ACC112 (cell line): Measurements from ENCODE around the gene PRR14.

Experiments used
- H2AFZ ChIP-seq: fragments of 200-600 bp; sonication (generic); one replicate; pipeline ENCODE4 v1.6.0; 2017; ENCODE audit warnings: antibody characterized with exemption, low read length; ENCODE audit not compliant: unreplicated experiment
- H3K27ac ChIP-seq: fragments of 200-600 bp; sonication (generic); 2 replicates; pipeline ENCODE4 v1.5.1; 2014; ENCODE audit warnings: low read depth, mild to moderate bottlenecking, antibody characterized with exemption, low read length, moderate library complexity
- H3K27me3 ChIP-seq: fragments of 200-600 bp; sonication (generic); 2 replicates; pipeline ENCODE4 v1.6.1; 2014; ENCODE audit warnings: mild to moderate bottlenecking, antibody characterized with exemption, low read length, moderate library complexity, mixed read lengths; ENCODE audit not compliant: insufficient read depth
- H3K36me3 ChIP-seq: fragments of 200-600 bp; sonication (generic); 2 replicates; pipeline ENCODE4 v1.6.1; 2016; ENCODE audit warnings: mild to moderate bottlenecking, antibody characterized with exemption, low read length, moderate library complexity, mixed read lengths; ENCODE audit not compliant: insufficient read depth
- H3K4me1 ChIP-seq: fragments of 200-600 bp; sonication (generic); one replicate; pipeline ENCODE4 v1.6.1; 2016; ENCODE audit warnings: low read length, mixed read lengths; ENCODE audit not compliant: insufficient read depth, unreplicated experiment, control insufficient read depth
- H3K4me3 ChIP-seq: fragments of 200-600 bp; sonication (generic); 2 replicates; pipeline ENCODE4 v1.5.1; 2014; ENCODE audit warnings: mild to moderate bottlenecking, low read depth, low read length
- H3K79me2 ChIP-seq: fragments of 200-600 bp; sonication (generic); one replicate; pipeline ENCODE4 v1.6.0; 2016; ENCODE audit warnings: low read length; ENCODE audit not compliant: control insufficient read depth, unreplicated experiment, insufficient read depth

Gene PRR14

DNA sequence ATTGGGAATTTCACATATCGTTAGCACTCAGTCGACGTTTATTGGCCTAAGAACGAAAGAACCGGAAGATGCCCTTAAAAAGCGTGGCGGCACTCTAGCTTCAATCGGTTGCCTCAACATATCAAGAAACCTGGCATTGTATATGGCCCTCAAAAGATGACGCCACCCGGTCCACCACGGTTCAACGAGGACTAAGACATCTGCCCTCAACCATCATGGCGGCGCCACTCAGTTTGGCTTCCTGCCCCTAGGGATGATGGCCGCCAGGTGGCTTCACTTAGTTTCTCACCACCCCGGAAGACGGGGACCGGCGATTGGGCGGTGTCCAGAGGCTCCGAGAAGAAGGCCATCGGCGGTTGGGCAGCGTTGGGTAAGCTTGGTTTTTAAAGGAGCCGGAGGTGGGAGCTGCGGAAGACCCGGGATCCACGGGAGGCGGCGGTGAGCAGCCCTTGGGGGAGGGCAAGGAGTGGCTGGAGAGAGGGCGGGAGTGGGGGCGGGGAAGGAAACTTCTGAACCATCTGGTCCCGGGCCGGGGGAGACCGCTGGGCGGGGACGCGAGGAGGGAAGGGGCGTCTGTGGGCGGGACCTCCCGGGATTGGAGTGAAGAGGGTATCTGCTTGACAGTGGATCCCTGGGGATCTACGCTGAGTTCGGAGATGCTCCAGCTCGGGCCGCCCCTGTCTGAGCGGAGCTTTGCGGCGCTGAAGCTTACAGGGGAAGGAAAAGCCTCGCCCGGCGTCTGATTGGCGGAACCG, at the start of gene PRR14:
TSS of gene PRR14 (plus strand) at position 592 of the 755 bp plus-strand sequence. CDS start 686 bp downstream, outside the sequence.
- H2AFZ ChIP-seq: peak within 1 kb of the TSS; percentile 100
- peak within 1 kb of the TSS; percentile 78 for H3K27ac ChIP-seq

DNA sequence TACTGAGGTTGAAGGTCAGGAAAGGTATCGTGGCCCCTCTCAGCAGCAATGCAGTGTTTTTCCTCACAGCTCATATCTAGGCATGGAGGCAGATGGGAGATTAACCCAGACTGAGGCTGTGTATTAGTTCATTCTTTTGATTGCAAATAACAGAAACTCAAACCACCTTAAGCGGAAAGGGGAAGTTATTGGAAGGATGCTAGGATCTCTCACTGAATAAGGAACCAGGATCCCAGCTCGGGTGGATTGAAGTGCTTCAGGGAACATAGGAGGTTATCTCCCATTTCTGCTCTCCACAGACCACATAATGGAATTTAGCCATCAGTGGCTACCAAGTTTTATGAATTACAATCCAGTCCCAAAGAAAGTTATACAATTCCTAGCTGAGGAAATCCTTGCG, 48.8 kb upstream of the PRR14 start:
- peaks cover 8% of the 10 kb centered on the region for H3K4me1 ChIP-seq
- H3K27ac ChIP-seq: no peak overlapping the region
- H3K4me3 ChIP-seq: no peak overlapping the region
- no peaks in the 10 kb centered on the region for H3K79me2 ChIP-seq
- no peaks in the 10 kb centered on the region for H3K27me3 ChIP-seq
- H2AFZ ChIP-seq: no peak overlapping the region
- peaks cover 4% of the 10 kb centered on the region; the same call in 1 of the 2 replicates for H3K36me3 ChIP-seq

More for the DNA sequence above, at the start of gene PRR14:
- Histone ChIP-seq H3K4me3 (peak within 1 kb of the TSS; percentile 100), H3K36me3 (no peaks in the 10 kb centered on the region; the same call in 1 of the 2 replicates), H3K79me2 (peaks cover 8% of the 10 kb centered on the region), H3K27me3 (no peaks in the 10 kb centered on the region), H3K4me1 (peaks cover 6% of the 10 kb centered on the region)

DNA sequence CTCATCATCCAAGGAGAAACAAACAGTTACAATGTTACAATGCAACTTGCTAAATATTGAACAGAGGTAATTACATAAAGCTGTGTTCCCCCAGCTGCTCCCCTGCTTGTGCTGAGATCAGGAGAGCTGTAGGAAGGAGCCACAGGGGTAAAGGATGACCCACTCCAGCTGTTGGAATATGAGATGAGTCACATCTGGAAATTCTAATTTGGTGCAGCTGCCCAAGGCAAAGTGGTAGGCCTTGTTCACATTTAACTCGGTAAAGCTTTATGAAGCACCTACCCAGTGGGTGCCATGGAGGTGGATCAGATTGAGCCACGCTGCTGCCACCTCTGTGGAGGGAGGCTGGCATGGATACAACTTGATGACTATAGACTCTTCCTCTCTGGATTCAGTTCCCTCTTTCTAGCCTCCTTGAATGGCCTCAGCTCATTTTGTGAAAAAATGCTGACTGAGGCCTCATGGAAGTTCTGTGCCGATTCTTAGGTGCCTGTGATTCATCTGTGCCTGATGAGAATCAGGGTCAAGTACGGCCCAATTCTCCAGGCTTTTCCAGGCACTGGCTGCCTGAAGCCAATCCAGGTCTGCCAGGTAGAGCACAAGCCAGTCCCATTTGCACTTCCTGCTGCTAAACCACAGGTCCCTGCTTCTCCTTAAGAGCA, 48.0 kb upstream of the PRR14 start:
- H3K4me1 ChIP-seq: peaks cover 8% of the 10 kb centered on the region
- H3K4me3 ChIP-seq: no peak overlapping the region
- no peaks in the 10 kb centered on the region for H3K79me2 ChIP-seq
- peak overlapping the region; percentile 4; the same call in 1 of the 2 replicates for H3K27ac ChIP-seq
- H3K36me3 ChIP-seq: peaks cover 4% of the 10 kb centered on the region; the same call in 1 of the 2 replicates
- no peak overlapping the region for H2AFZ ChIP-seq
- no peaks in the 10 kb centered on the region for H3K27me3 ChIP-seq

DNA sequence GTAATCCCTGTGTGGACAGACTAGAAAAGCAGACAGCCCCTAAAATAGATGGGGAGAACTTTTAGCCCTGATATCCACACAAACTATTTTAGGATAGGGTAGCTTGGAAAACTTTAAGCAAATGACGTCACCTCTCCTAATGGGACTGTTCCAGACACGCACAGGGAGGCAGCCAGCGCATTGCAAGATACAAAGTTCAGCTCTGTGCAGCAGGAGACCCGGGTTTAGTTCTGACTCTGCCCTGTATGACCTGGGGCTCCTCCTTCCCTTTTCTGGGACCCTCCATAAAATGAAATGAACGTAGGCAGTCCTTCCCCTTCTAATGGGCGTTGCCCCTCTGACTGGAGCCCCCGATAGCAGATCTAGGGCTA, 46.8 kb upstream of the PRR14 start:
- no peak overlapping the region for H2AFZ ChIP-seq
- H3K27ac ChIP-seq: no peak overlapping the region
- peaks cover 4% of the 10 kb centered on the region; the same call in 1 of the 2 replicates for H3K36me3 ChIP-seq
- no peaks in the 10 kb centered on the region for H3K27me3 ChIP-seq
- H3K79me2 ChIP-seq: peaks cover 7% of the 10 kb centered on the region
- no peak overlapping the region for H3K4me3 ChIP-seq
- peaks cover 8% of the 10 kb centered on the region for H3K4me1 ChIP-seq

DNA sequence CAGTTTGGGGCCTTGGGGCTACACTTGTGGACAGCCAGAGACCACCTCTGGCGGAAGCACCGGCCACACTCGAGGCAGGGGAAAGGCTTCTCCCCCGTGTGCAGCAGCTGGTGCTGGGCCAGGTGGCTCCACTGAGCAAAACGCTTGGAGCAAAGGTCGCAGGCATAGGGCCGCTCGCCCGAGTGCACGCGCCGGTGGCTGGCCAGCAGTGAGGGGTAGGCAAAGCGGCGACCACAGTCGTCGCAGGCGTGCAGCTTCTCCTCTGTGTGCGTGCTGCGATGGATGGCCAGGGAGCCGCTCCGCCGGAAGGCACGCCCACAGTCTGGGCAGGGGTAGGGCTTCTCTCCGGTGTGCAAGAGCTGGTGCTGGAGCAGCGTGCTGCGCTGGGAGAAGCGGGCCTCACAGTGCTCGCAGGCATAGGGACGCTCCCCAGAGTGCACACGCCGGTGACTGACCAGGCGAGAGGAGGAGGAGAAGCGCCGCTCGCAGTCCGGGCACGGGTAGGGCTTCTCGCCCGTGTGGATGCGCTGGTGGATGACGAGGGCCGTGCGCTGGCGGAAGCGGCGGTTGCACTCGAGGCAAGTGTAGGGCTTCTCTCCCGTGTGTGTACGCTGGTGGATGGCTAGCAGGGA, 46.3 kb upstream of the PRR14 start:
- H3K36me3 ChIP-seq: peaks cover 4% of the 10 kb centered on the region; the same call in 1 of the 2 replicates
- no peaks in the 10 kb centered on the region for H3K27me3 ChIP-seq
- no peak overlapping the region for H2AFZ ChIP-seq
- H3K4me3 ChIP-seq: no peak overlapping the region
- H3K27ac ChIP-seq: no peak overlapping the region
- peaks cover 8% of the 10 kb centered on the region for H3K4me1 ChIP-seq
- peaks cover 11% of the 10 kb centered on the region for H3K79me2 ChIP-seq

DNA sequence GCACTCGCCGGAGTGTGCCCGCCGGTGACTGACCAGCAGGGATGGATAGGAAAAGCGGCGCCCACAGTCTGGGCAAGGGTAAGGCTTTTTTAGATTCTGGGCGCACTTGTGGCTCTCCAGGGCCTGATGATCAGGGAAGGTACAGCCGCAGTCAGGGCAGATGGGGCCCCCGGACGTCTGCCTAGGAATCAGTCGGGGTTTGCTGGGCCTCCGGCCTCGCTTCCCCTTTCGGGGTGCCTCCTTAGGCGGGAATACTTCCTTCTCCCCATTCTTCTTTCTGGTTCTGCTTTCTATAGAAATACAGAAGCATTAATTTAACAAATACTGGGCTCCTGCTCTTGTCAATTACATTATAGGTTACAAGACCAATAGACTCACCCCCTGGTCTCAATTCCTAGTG, 45.6 kb upstream of the PRR14 start:
- H3K36me3 ChIP-seq: peaks cover 4% of the 10 kb centered on the region; the same call in 1 of the 2 replicates
- H2AFZ ChIP-seq: no peak overlapping the region
- no peaks in the 10 kb centered on the region for H3K27me3 ChIP-seq
- H3K27ac ChIP-seq: no peak overlapping the region
- peaks cover 13% of the 10 kb centered on the region for H3K79me2 ChIP-seq
- no peak overlapping the region for H3K4me3 ChIP-seq
- H3K4me1 ChIP-seq: peaks cover 8% of the 10 kb centered on the region

DNA sequence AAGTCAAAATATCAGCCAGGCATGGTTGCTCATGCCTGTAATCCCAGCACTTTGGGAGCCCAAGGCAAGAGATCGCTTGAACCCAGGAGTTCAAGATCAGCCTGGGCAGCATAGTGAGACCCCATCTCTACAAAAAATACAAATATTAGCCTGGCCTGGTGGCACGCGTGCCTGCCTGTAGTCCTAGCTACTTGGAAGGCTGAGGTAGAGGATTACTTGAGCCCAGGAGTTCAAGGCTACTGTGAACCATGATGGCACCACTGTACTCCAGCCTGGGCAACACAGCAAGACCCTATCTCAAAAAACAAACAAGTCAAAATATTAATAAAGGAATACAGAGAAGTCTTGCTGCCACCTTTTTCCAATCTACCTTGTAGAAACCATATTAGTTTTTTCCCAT, 44.8 kb upstream of the PRR14 start:
- peaks cover 9% of the 10 kb centered on the region for H3K4me1 ChIP-seq
- H3K27me3 ChIP-seq: no peaks in the 10 kb centered on the region
- no peak overlapping the region for H3K4me3 ChIP-seq
- peaks cover 13% of the 10 kb centered on the region for H3K79me2 ChIP-seq
- H3K36me3 ChIP-seq: peaks cover 4% of the 10 kb centered on the region; the same call in 1 of the 2 replicates
- no peak overlapping the region for H3K27ac ChIP-seq
- no peak overlapping the region for H2AFZ ChIP-seq

DNA sequence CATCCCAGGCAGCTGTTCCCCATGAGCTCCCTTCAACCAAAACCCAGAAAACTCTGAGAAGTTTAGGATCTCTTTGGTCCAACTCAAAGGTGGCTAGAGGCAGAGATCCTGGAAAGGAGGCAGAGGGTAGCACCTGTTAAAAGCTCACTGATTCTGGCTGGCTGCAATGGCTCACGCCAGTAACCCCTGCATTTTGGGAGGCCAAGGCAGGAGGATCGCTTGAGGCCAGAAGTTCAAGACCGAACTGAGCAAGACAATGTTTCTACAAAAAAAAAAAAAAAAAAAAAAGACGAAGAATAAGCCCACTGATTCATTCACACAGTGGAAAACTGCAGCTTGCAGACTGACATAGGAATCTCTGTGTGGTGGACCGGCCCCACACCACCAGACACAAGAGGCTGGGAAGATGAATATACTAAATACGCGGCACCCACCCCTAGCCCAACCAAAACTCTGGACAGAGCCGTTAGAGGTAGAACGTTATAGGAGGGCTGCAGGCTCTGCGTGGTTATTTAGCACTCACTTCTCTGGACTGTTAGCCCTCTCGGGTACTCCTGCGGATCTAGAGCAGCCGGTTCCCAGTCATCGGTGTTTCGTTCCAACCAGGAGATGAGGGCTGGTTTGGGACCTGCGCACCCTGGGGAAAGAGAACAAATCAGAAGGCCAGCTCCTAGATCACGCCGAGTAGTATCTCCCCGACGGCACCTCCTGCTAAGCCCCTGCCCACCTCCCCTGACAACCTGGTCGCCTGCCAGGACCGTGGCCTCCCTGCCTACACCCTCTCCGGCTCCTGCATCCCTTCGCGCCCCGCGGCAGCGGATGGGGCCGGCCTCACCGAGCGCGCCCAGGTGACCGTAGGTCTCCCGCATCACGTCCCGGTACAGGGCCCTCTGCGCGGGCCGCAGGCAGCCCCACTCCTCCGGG, 41.5 kb upstream of the PRR14 start:
- H3K79me2 ChIP-seq: peaks cover 13% of the 10 kb centered on the region
- H3K27ac ChIP-seq: peak overlapping the region; percentile 69
- H3K36me3 ChIP-seq: peaks cover 3% of the 10 kb centered on the region; the same call in 1 of the 2 replicates
- peak overlapping the region; percentile 89 for H3K4me3 ChIP-seq
- no peaks in the 10 kb centered on the region for H3K27me3 ChIP-seq
- H3K4me1 ChIP-seq: peaks cover 3% of the 10 kb centered on the region
- H2AFZ ChIP-seq: peak overlapping the region; percentile 93

DNA sequence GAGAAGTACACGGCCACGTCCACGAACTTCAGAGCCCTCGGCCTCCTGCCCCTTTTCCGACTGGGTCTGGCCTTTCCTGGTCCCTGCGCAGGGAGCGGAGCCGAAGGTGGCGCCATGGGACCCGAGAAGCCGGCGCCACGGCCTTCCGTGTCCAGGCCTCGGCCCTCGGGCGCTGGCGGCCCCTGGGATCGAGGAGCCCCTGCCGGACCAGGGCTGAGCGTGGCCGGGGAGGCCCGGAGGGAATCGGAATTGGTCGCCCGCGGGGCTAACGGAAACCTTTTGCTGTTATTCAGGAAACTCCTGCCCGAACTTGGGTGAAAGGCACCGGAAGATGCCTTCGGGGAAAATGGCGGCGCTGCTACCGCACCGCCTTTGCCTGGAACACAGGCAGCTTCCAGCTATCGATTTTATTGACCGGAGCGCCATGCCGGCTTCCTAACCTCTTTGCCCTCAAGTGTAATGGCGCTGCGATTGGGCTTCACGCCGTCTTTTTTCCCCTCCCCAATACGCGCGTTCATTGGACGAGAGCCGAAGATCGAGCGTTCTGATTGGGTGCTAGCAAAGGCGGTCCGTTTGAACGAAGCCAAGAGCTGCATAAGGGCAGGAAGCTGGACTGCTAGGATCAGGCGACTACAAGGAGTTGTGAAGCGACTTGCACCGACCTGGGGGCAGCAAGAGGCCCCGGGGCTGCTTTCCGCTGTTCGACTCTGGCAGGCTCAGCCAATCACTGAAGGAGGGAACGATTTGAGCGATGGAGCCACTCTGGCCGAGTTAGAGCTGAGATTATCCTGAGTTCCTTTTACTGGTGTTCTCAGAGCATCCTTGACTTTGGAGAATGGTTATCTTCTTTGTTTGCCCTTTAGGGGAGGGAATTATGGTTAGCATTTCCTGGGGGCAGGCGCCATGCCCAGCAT, 40.6 kb upstream of the PRR14 start, which contains the start of gene ZNF689:
TSS of gene ZNF689 (minus strand) at position 464 of the 914 bp plus-strand sequence. CDS start at position 116, 348 bp downstream.
- H2AFZ ChIP-seq: peak within 1 kb of the TSS; percentile 93
- H3K36me3 ChIP-seq: no peaks in the 10 kb centered on the region
- peaks cover 3% of the 10 kb centered on the region for H3K4me1 ChIP-seq
- peaks cover 13% of the 10 kb centered on the region for H3K79me2 ChIP-seq
- peak within 1 kb of the TSS; percentile 89 for H3K4me3 ChIP-seq
- H3K27me3 ChIP-seq: no peaks in the 10 kb centered on the region
- peak within 1 kb of the TSS; percentile 69 for H3K27ac ChIP-seq
